Liver (tissue), 9 donors: ENCODE data around the gene CHAC1. TPM values are rescaled to one million over a fixed set of nuclear protein-coding genes. Genes with fewer than 3 reads are reported as not detected.

Experiments
- DNase-seq: peaks from one replicate; pipeline ENCODE4 v3.0.0-alpha.2; 2017; ENCODE audit warnings: low spot score
- H3K27ac ChIP-seq, 2 donors: one replicate each; pipeline ENCODE4 v1.7.0; 2013; ENCODE audit warnings: inconsistent platforms in 2 of 2, low read length in 2 of 2, control low read depth in 1 of 2, low read depth in 1 of 2, mild to moderate bottlenecking in 1 of 2
- H3K27me3 ChIP-seq, 4 donors: one replicate each; pipeline versions ENCODE4 v1.6.1 to v1.7.0; 2013; ENCODE audit warnings: low read length in 3 of 4, inconsistent platforms in 1 of 4, mild to moderate bottlenecking in 1 of 4, moderate library complexity in 1 of 4; ENCODE audit not compliant: control insufficient read depth in 4 of 4, insufficient read depth in 4 of 4
- H3K36me3 ChIP-seq, 4 donors: one replicate each; pipeline versions ENCODE4 v1.6.1 to v1.7.0; 2013; ENCODE audit warnings: low read length in 3 of 4, mild to moderate bottlenecking in 3 of 4, low read depth in 1 of 4, moderate library complexity in 1 of 4; ENCODE audit not compliant: control insufficient read depth in 4 of 4, insufficient read depth in 3 of 4
- H3K4me1 ChIP-seq, 4 donors: one replicate each; pipeline versions ENCODE4 v1.6.1 to v1.7.0; 2013; ENCODE audit warnings: low read length in 3 of 4, mild to moderate bottlenecking in 3 of 4, moderate library complexity in 1 of 4; ENCODE audit not compliant: control insufficient read depth in 4 of 4, insufficient read depth in 4 of 4
- H3K4me3 ChIP-seq, 3 donors: one replicate each; pipeline versions ENCODE4 v1.6.1 to v1.7.0; 2013; ENCODE audit warnings: low read length in 3 of 3, control low read depth in 1 of 3, low read depth in 1 of 3, mild to moderate bottlenecking in 1 of 3
- H3K9ac ChIP-seq, 2 donors: one replicate each; pipeline ENCODE4 v1.7.0; 2013; ENCODE audit warnings: low read length in 2 of 2, mild to moderate bottlenecking in 2 of 2, moderate library complexity in 2 of 2, control low read depth in 1 of 2, low read depth in 1 of 2
- H3K9me3 ChIP-seq, 4 donors: one replicate each; pipeline versions ENCODE4 v1.6.1 to v1.7.0; 2013; ENCODE audit warnings: low read length in 3 of 4; ENCODE audit not compliant: control insufficient read depth in 4 of 4
- CTCF ChIP-seq: fragments of 150-350 bp; IDR thresholded peaks from 2 replicates; pipeline ENCODE4 v1.5.1; 2017; ENCODE audit warnings: improper control_type of control experiment, low read depth, low read length; ENCODE audit not compliant: missing input control
- EGR1 ChIP-seq, 2 donors: IDR thresholded peaks; 2 replicates each; pipeline ENCODE4 v1.6.1; 2016 to 2018; ENCODE audit warnings: antibody characterized with exemption in 2 of 2, low read depth in 2 of 2
- FOXA2 ChIP-seq: IDR thresholded peaks from 2 replicates; pipeline ENCODE4 v1.6.1; 2016; ENCODE audit warnings: antibody characterized with exemption
- GABPA ChIP-seq, 2 donors: IDR thresholded peaks in 1 of 2; conservative IDR thresholded peaks in 1 of 2; 2 replicates each; pipeline ENCODE4 v1.6.1; 2016; ENCODE audit warnings: antibody characterized with exemption in 2 of 2, mild to moderate bottlenecking in 1 of 2, moderate library complexity in 1 of 2
- HNF4A ChIP-seq, 2 donors: conservative IDR thresholded peaks; 2 replicates each; pipeline ENCODE4 v1.6.1; 2016; ENCODE audit warnings: antibody characterized with exemption in 2 of 2, mild to moderate bottlenecking in 2 of 2
- HNF4G ChIP-seq: IDR thresholded peaks from 2 replicates; pipeline ENCODE4 v1.6.1; 2016; ENCODE audit warnings: antibody characterized with exemption
- JUND ChIP-seq, 2 donors: IDR thresholded peaks; 2 replicates each; pipeline ENCODE4 v1.6.1; 2016; ENCODE audit warnings: antibody characterized with exemption in 2 of 2
- MAX ChIP-seq: IDR thresholded peaks from 2 replicates; pipeline ENCODE4 v1.6.1; 2016; ENCODE audit warnings: antibody characterized with exemption
- RAD21 ChIP-seq, 2 donors: IDR thresholded peaks; 2 replicates each; pipeline ENCODE4 v1.6.1; 2016; ENCODE audit warnings: antibody characterized with exemption in 2 of 2, mild to moderate bottlenecking in 2 of 2
- REST ChIP-seq: IDR thresholded peaks from 2 replicates; pipeline ENCODE4 v1.6.1; 2016; ENCODE audit warnings: antibody characterized with exemption, mild to moderate bottlenecking
- RXRA ChIP-seq, 2 donors: IDR thresholded peaks; 2 replicates each; pipeline ENCODE4 v1.6.1; 2017 to 2018; ENCODE audit warnings: antibody characterized with exemption in 2 of 2, mild to moderate bottlenecking in 1 of 2
- TAF1 ChIP-seq: conservative IDR thresholded peaks from 2 replicates; pipeline ENCODE4 v1.6.1; 2016; ENCODE audit warnings: antibody characterized with exemption, mild to moderate bottlenecking
- YY1 ChIP-seq: IDR thresholded peaks from 2 replicates; pipeline ENCODE4 v1.6.1; 2016; ENCODE audit warnings: antibody characterized with exemption, mild to moderate bottlenecking
- ZBTB33 ChIP-seq: IDR thresholded peaks from 2 replicates; pipeline ENCODE4 v1.6.1; 2016; ENCODE audit warnings: antibody characterized with exemption
- WGBS: extraction: QIAGEN DNeasy Blood & Tissue Kit; methylation state at CpG from one replicate; pipeline ENCODE4 v1.1.7; 2013; 5-methylcytosine and 5-hydroxymethylcytosine counted together
- polyA plus RNA-seq, 2 donors: library from polyadenylated mRNA; stranded (reverse) in 1 of 2; unstranded in 1 of 2; fragments of 200-250 nt in 1 of 2; fragments of >200 nt in 1 of 2; fragmentation: Nextera tagmentation in 1 of 2; extraction: Ambion mirVana in 1 of 2; gene quantifications; one replicate each; pipeline versions ENCODE4 v1.2.1 to v1.2.3, GENCODE V29; 2013 to 2015
- total RNA-seq, 2 donors: library from RNA; depleted of rRNA; stranded (reverse); fragments of >200 nt; gene quantifications; one replicate each; pipeline ENCODE4 v1.2.3, GENCODE V29; 2014
- TF ChIP-seq, protein P1 (sequence below): IDR thresholded peaks from 2 replicates; pipeline ENCODE4 v1.6.1; 2016; ENCODE audit warnings: antibody characterized with exemption
- donor health status: healthy.
- donor health status: healthy.
- donor health status: healthy.
- donor health status: healthy.
- donor health status: healthy.

CHAC1 gene
- total and polyA plus RNA-seq, 4 donors, result 0.19 to 3.5 (median 1.1) TPM

- Histone ChIP-seq H3K9me3 (no peaks in the 10 kb centered on the region), H3K4me3 (no peak overlapping the region), H3K9ac (no peak overlapping the region), H3K4me1 (peaks cover 0 to 6% (median 1%) of the 10 kb centered on the region in 4 donors), H3K36me3 (no peaks in the 10 kb centered on the region), H3K27me3 (no peaks in the 10 kb centered on the region), H3K27ac (peak overlapping the region in 1 of 2 donors; percentile 54)
- WGBS, result 83% methylated on average over 15 of the region's 15 CpGs
- TF ChIP-seq REST, result no peak
- no peak for TF ChIP-seq RAD21 (IDR thresholded peaks at IDR 0.05)
- TF ChIP-seq FOXA2, result no peak
- no peak for TF ChIP-seq MAX
- TF ChIP-seq TAF1, result no peak
- TF ChIP-seq RXRA (IDR thresholded peaks at IDR 0.05), result no peak
- TF ChIP-seq ZBTB33, result no peak
- TF ChIP-seq YY1, result no peak
- TF ChIP-seq CTCF, result no peak
- TF ChIP-seq, protein P1, sequence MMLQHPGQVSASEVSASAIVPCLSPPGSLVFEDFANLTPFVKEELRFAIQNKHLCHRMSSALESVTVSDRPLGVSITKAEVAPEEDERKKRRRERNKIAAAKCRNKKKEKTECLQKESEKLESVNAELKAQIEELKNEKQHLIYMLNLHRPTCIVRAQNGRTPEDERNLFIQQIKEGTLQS, result no peak
- TF ChIP-seq EGR1 (IDR thresholded peaks at IDR 0.05; ENCODE audit: low read depth in 2 of 2), result no peak
- TF ChIP-seq GABPA (IDR thresholded peaks at IDR 0.05 in 1 of 2, conservative IDR thresholded peaks at IDR 0.05 in 1 of 2), result no peak
- no peak for TF ChIP-seq HNF4A (conservative IDR thresholded peaks at IDR 0.05)
- TF ChIP-seq HNF4G, result no peak
- TF ChIP-seq JUND (IDR thresholded peaks at IDR 0.05), result no peak
- DNase-seq, result no peak
These were observed 35.0 kb upstream of the CHAC1 start for GRCh38 chr15:40918146-40918798.
